Effector memory CD8-positive, alpha-beta T cell (primary cell): ENCODE data around the gene PRUNE2.

Source experiments
- ATAC-seq: fragments of 150-1000 bp; cut with Tn5 transposase; replicated peaks from 2 replicates; pipeline ENCODE4 v1.10.0; 2021; ENCODE audit warnings: mild to moderate bottlenecking, moderate library complexity
- DNase-seq, 3 experiments: peaks; one replicate each; pipeline ENCODE4 v3.0.0; 2021
- H3K27ac Mint-ChIP-seq, 2 donors: one replicate each; pipeline ENCODE4 v1.8.0; 2022; ENCODE audit warnings: mild to moderate bottlenecking in 2 of 2, mixed read lengths in 2 of 2, moderate library complexity in 2 of 2
- H3K27me3 Mint-ChIP-seq, 2 donors: one replicate each; pipeline ENCODE4 v1.8.0; 2022; ENCODE audit warnings: mixed read lengths in 2 of 2
- H3K36me3 Mint-ChIP-seq: one replicate; pipeline ENCODE4 v1.8.0; 2022; ENCODE audit warnings: mild to moderate bottlenecking, moderate library complexity, mixed read lengths; ENCODE audit not compliant: insufficient read depth
- H3K4me1 Mint-ChIP-seq, 2 donors: one replicate each; pipeline ENCODE4 v1.8.0; 2022; ENCODE audit warnings: low read depth in 2 of 2, mixed read lengths in 2 of 2
- H3K4me3 Mint-ChIP-seq, 2 donors: one replicate each; pipeline ENCODE4 v1.8.0; 2022; ENCODE audit warnings: mild to moderate bottlenecking in 2 of 2, mixed read lengths in 2 of 2, moderate library complexity in 2 of 2
- H3K9me3 Mint-ChIP-seq, 2 donors: one replicate each; pipeline ENCODE4 v1.8.0; 2022; ENCODE audit warnings: mixed read lengths in 2 of 2

Gene PRUNE2

DNA sequence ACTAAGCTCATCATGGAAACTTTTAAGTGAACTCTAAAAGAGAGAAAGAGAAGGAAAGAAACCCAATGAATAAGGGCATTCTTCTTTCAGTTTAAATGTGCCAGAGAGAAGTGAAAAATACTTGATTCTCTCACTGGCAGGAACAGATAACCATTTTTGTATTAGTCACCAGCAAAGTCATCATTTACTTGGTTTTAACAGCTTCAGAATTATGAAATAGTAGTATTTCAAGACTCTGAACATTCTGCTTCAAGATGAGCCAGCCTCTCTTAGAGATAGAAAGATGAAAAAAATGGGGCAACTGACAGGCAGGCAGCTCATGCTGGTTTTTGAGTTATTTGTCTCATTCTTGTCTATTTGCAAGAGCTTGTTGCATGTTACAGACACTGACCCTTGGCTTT lies 343.4 kb downstream of the PRUNE2 start:
- DNase-seq: no peak
- Mint-ChIP-seq H3K36me3 (no peaks in the 10 kb centered on the region), H3K27me3 (no peaks in the 10 kb centered on the region), H3K9me3 (no peaks in the 10 kb centered on the region), H3K4me1 (no peaks in the 10 kb centered on the region), H3K4me3 (no peak overlapping the region), H3K27ac (no peak overlapping the region)
- no peak for ATAC-seq

DNA sequence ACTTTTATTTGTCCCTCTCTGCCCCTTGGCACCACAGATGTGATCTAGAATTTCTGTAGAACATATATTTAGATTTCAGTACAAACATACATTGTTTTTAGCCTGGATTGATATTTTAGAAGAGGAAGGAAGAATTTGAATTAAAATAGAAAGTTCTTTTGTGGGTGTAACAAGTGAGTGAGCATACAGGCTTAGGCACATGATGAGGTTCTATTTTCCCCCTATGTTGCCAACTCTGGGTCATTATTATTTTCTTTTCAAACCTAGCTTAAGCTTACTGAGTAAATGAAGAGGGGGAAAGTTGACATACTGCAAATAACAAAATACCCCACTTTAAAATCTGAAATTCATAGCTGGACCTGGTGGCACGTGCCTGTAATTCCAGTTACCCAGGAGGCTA lies 344.0 kb downstream of the PRUNE2 start:
- Mint-ChIP-seq H3K4me3 (no peak overlapping the region), H3K36me3 (no peaks in the 10 kb centered on the region), H3K27ac (no peak overlapping the region), H3K9me3 (no peaks in the 10 kb centered on the region), H3K27me3 (no peaks in the 10 kb centered on the region), H3K4me1 (no peaks in the 10 kb centered on the region)
- no peak for DNase-seq
- ATAC-seq: no peak
